ENCODE data around the gene OIP5. TPM values are rescaled to one million over a fixed set of nuclear protein-coding genes. Genes with fewer than 3 reads are reported as not detected.

OIP5 gene
- total and polyA plus RNA-seq, 2 of the 13 experiments (the other 11 are each of a cell fraction or from before 2014, with no cell fraction given), result 10.7 to 38.0 TPM

- TF ChIP-seq ZNF770 (CRISPR knock-in tag; IDR thresholded peaks at IDR 0.05) (no peak; the same call in 1 of the 2 replicates), MED8 (CRISPR knock-in tag; IDR thresholded peaks at IDR 0.05; ENCODE audit: insufficient replicate concordance) (no peak), SIN3A (IDR thresholded peaks at IDR 0.05; ENCODE audit: borderline replicate concordance, low read depth, low read length) (peak; percentile 98), ZNF260 (CRISPR knock-in tag; IDR thresholded peaks at IDR 0.05; ENCODE audit: borderline replicate concordance, low read depth) (no peak), ARNT (IDR thresholded peaks at IDR 0.05) (no peak), ESRRA (CRISPR knock-in tag; IDR thresholded peaks at IDR 0.05; ENCODE audit: low read depth) (no peak), ELF3 (CRISPR knock-in tag; IDR thresholded peaks at IDR 0.05) (no peak; the same call in 1 of the 2 replicates), SP1 (IDR thresholded peaks at IDR 0.05) (no peak), SP1 (CRISPR knock-in tag; IDR thresholded peaks at IDR 0.05) (peak; percentile 79), ASH2L (IDR thresholded peaks at IDR 0.05; ENCODE audit: insufficient read length, low read depth, low read length) (peak; percentile 94), HMG20A (CRISPR knock-in tag; IDR thresholded peaks at IDR 0.05; ENCODE audit: borderline replicate concordance) (no peak), PITX1 (CRISPR knock-in tag; IDR thresholded peaks at IDR 0.05) (no peak), MEF2D (CRISPR knock-in tag; IDR thresholded peaks at IDR 0.05) (peak; percentile 63; the same call in 1 of the 2 replicates), ARNTL (CRISPR knock-in tag; IDR thresholded peaks at IDR 0.05) (no peak), TCF12 (IDR thresholded peaks at IDR 0.05) (no peak), TCF12 (CRISPR knock-in tag; IDR thresholded peaks at IDR 0.05) (peak; percentile 51; the same call in 1 of the 2 replicates), ZNF235 (CRISPR knock-in tag; IDR thresholded peaks at IDR 0.05; ENCODE audit: borderline replicate concordance) (no peak; the same call in 1 of the 2 replicates), ETV6 (CRISPR knock-in tag; conservative IDR thresholded peaks at IDR 0.05) (no peak), ZNF547 (CRISPR knock-in tag; IDR thresholded peaks at IDR 0.05) (0 out of 2 replicates have a peak, but pooled peaks have one; percentile 69), POGK (CRISPR knock-in tag; conservative IDR thresholded peaks at IDR 0.05) (peak; percentile 49)
- TF ChIP-seq, protein P1, sequence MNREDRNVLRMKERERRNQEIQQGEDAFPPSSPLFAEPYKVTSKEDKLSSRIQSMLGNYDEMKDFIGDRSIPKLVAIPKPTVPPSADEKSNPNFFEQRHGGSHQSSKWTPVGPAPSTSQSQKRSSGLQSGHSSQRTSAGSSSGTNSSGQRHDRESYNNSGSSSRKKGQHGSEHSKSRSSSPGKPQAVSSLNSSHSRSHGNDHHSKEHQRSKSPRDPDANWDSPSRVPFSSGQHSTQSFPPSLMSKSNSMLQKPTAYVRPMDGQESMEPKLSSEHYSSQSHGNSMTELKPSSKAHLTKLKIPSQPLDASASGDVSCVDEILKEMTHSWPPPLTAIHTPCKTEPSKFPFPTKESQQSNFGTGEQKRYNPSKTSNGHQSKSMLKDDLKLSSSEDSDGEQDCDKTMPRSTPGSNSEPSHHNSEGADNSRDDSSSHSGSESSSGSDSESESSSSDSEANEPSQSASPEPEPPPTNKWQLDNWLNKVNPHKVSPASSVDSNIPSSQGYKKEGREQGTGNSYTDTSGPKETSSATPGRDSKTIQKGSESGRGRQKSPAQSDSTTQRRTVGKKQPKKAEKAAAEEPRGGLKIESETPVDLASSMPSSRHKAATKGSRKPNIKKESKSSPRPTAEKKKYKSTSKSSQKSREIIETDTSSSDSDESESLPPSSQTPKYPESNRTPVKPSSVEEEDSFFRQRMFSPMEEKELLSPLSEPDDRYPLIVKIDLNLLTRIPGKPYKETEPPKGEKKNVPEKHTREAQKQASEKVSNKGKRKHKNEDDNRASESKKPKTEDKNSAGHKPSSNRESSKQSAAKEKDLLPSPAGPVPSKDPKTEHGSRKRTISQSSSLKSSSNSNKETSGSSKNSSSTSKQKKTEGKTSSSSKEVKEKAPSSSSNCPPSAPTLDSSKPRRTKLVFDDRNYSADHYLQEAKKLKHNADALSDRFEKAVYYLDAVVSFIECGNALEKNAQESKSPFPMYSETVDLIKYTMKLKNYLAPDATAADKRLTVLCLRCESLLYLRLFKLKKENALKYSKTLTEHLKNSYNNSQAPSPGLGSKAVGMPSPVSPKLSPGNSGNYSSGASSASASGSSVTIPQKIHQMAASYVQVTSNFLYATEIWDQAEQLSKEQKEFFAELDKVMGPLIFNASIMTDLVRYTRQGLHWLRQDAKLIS (CRISPR knock-in tag; IDR thresholded peaks at IDR 0.05), result no peak
Measured at GRCh38 chr15:41332194-41333025, at the start of gene OIP5, which contains the start of gene NUSAP1 (continued).
